Heart left ventricle (tissue), 16 donors: ENCODE measurements around the gene KRTDAP. TPM values are rescaled to one million over a fixed set of nuclear protein-coding genes. Genes with fewer than 3 reads are reported as not detected.
"Not testable (repeated sequence)": the region's sequence is repeated elsewhere in the genome, so short reads cannot be mapped to it uniquely, and the experiment has no call there.

Experiments used
- ATAC-seq, 4 donors: fragments of 200-7000 bp; cut with Tn5 transposase; one replicate each; pipeline ENCODE4 v1.9.1; 2020 to 2022; ENCODE audit warnings: moderate library complexity in 4 of 4, mild to moderate bottlenecking in 3 of 4, moderate number of reproducible peaks in 1 of 4
- DNase-seq, 5 donors: peaks; one replicate each; pipeline ENCODE4 v3.0.0-alpha.2; 2020
- H3K27ac ChIP-seq, 12 donors: fragments of 200-600 bp; sonication (generic) in 4 of 12; one replicate each; pipeline versions ENCODE4 v1.5.0 to v1.8.0; 2016 to 2022; ENCODE audit warnings: mild to moderate bottlenecking in 2 of 12
- H3K27me3 ChIP-seq, 9 donors: fragments of 200-600 bp; sonication (generic) in 2 of 9; one replicate each; pipeline versions ENCODE4 v1.5.1 to v1.8.0; 2016 to 2022; ENCODE audit warnings: mild to moderate bottlenecking in 3 of 9
- H3K36me3 ChIP-seq, 9 donors: fragments of 200-600 bp; sonication (generic) in 2 of 9; one replicate each; pipeline versions ENCODE4 v1.5.0 to v1.8.0; 2018 to 2022; ENCODE audit warnings: mild to moderate bottlenecking in 2 of 9
- H3K4me1 ChIP-seq, 12 donors: fragments of 200-600 bp; sonication (generic) in 4 of 12; one replicate each; pipeline versions ENCODE4 v1.5.0 to v1.8.0; 2016 to 2022; ENCODE audit warnings: mild to moderate bottlenecking in 3 of 12
- H3K4me3 ChIP-seq, 12 donors: fragments of 200-600 bp; sonication (generic) in 4 of 12; one replicate each; pipeline versions ENCODE4 v1.5.0 to v1.8.0; 2017 to 2022; ENCODE audit warnings: mild to moderate bottlenecking in 9 of 12, moderate library complexity in 4 of 12
- H3K9me3 ChIP-seq, 12 donors: fragments of 200-600 bp; sonication (generic) in 4 of 12; one replicate each; pipeline versions ENCODE4 v1.5.0 to v1.8.0; 2016 to 2022; ENCODE audit warnings: mild to moderate bottlenecking in 1 of 12
- CTCF ChIP-seq, 12 donors: fragments of 200-600 bp; sonication (generic) in 4 of 12; IDR thresholded peaks; one replicate each; pipeline versions ENCODE4 v1.5.0 to v1.8.0; 2018 to 2022; ENCODE audit warnings: antibody characterized with exemption in 12 of 12, mild to moderate bottlenecking in 5 of 12
- POLR2A ChIP-seq, 2 donors: fragments of 450-650 bp; IDR thresholded peaks; one replicate each; pipeline ENCODE4 v1.6.1; 2017; ENCODE audit warnings: antibody characterized with exemption in 2 of 2, mild to moderate bottlenecking in 2 of 2, moderate library complexity in 2 of 2
- WGBS, 4 donors: extraction: QIAGEN DNeasy Blood & Tissue Kit in 2 of 4; methylation state at CpG; one replicate each; pipeline versions ENCODE4 v1.1.5 to v1.1.7; 2013 to 2018; 5-methylcytosine and 5-hydroxymethylcytosine counted together
- intact Hi-C, 10 donors: fragments of 100-400 bp; cut with DNase I; formaldehyde crosslinking; loops; one replicate each; pipeline versions ENCODE4 v1.11.1 to v1.14.2; 2022
- polyA plus RNA-seq, 2 donors: library from polyadenylated mRNA; stranded (reverse); fragments of 200-250 nt; gene quantifications; one replicate each; pipeline ENCODE4 v1.2.3, GENCODE V29; 2013
- total RNA-seq, 9 donors: library from RNA; depleted of rRNA in 2 of 9; stranded (reverse); fragments of >200 nt in 2 of 9; fragmentation: NEBNext Ultra II Directional in 3 of 9; extraction: Animal tissue kit (Norgen Biotek cat#: 25700) in 3 of 9; gene quantifications; one replicate each; pipeline versions ENCODE4 v1.1.0 to v1.2.4, GENCODE V29; 2016 to 2023
- donor health status: ischemic (EF 13 %, LVEDD 7.1; RV severe dilation, severe dysfunction).
- donor health status: healthy with polysubstance abuse.
- donor health status: DM: no; HTN: yes; CAD: no.
- donor health status: DM: no; HTN: no; CAD: no.
- donor health status: ischemic (EF 25% LVEDD 6.9; RV normal size, moderate dysfunction).
- donor health status: ischemic (EF 25% LVEDD 5.7; RV mildly dilated, moderate dysfunction).
- donor health status: healthy.
- donor health status: DM: yes; HTN: yes; CAD: no.
- donor health status: ischemic (EF 35%, LVEDD 5.7; RV mildly dilated, moderate dysfunction).
- donor health status: nonischemic (EF 11% LVEDD 7.7; RV severe dilation, severe dysfunction).
- donor health status: DM: yes; HTN: yes; CAD: no.
- donor health status: PGD.
- donor health status: ischemic (EF 29% LVEDD 5.4; RV normal size, mild dysfunction).
- donor health status: nonischemic (EF 23%, LVEDD 6.1; RV moderate dilation, normal function).

KRTDAP gene
- total and polyA plus RNA-seq, 11 donors, result not detected

- no peaks in the 10 kb centered on the region for H3K27me3 ChIP-seq
- no peak overlapping the region for H3K4me3 ChIP-seq
- ATAC-seq, result no peak
- TF ChIP-seq CTCF (IDR thresholded peaks at IDR 0.05), result no peak
- no peak for TF ChIP-seq POLR2A (IDR thresholded peaks at IDR 0.05)
- no peaks in the 10 kb centered on the region for H3K9me3 ChIP-seq
- DNase-seq, result no peak
- H3K4me1 ChIP-seq, result no peaks in the 10 kb centered on the region
- WGBS, 4 donors, result 53 to 69% (median 62%) methylated on average over 21 of the region's 21 CpGs
- no peaks in the 10 kb centered on the region for H3K36me3 ChIP-seq
- H3K27ac ChIP-seq, result no peak overlapping the region
- intact Hi-C loops, result no loop called here
Measured at GRCh38 chr19:35478794-35479677, 11.2 kb downstream of the KRTDAP start.

GRCh38 chr19:35476149-35476548, 14.1 kb downstream of the KRTDAP start:
- intact Hi-C loops, result no loop called here
- no peaks in the 10 kb centered on the region for H3K27me3 ChIP-seq
- no peaks in the 10 kb centered on the region for H3K9me3 ChIP-seq
- ATAC-seq (no peak), DNase-seq (no peak)
- H3K36me3 ChIP-seq, result no peaks in the 10 kb centered on the region
- H3K4me3 ChIP-seq, result no peak overlapping the region
- 52 to 65% (median 55%) methylated on average over 4 of the region's 4 CpGs for WGBS, 4 donors
- no peak for TF ChIP-seq POLR2A (IDR thresholded peaks at IDR 0.05)
- TF ChIP-seq CTCF (IDR thresholded peaks at IDR 0.05), result peak in 1 of 12 donors; percentile 12
- no peak overlapping the region for H3K27ac ChIP-seq
- H3K4me1 ChIP-seq, result no peaks in the 10 kb centered on the region

GRCh38 chr19:35474594-35474993, 15.7 kb downstream of the KRTDAP start:
- ATAC-seq, intact Hi-C loops, H3K27me3 ChIP-seq, H3K36me3 ChIP-seq, H3K4me3 ChIP-seq, H3K4me1 ChIP-seq, H3K9me3 ChIP-seq, DNase-seq, H3K27ac ChIP-seq: not testable (repeated sequence)
- 86 to 96% (median 94%) methylated on average over 7 of the region's 7 CpGs for WGBS, 4 donors

- no peaks in the 10 kb centered on the region for H3K9me3 ChIP-seq
- no peaks in the 10 kb centered on the region for H3K36me3 ChIP-seq
- no peak overlapping the region for H3K27ac ChIP-seq
- no peaks in the 10 kb centered on the region for H3K4me1 ChIP-seq
- TF ChIP-seq CTCF (IDR thresholded peaks at IDR 0.05), result no peak
- TF ChIP-seq POLR2A (IDR thresholded peaks at IDR 0.05), result no peak
- 91 to 95% (median 94%) methylated on average over 14 of the region's 14 CpGs for WGBS, 4 donors
- H3K4me3 ChIP-seq, result no peak overlapping the region
- ATAC-seq (no peak), DNase-seq (no peak)
- H3K27me3 ChIP-seq, result no peaks in the 10 kb centered on the region
- intact Hi-C loops, result no loop called here
Measured at GRCh38 chr19:35474104-35474503, 16.2 kb downstream of the KRTDAP start.
